ENCODE data around the gene LRRC37A2.
"Not testable (repeated sequence)": the region's sequence is repeated elsewhere in the genome, so short reads cannot be mapped to it uniquely, and the experiment has no call there.

Gene LRRC37A2

GRCh38 chr17:46598344-46598931 lies 86.2 kb downstream of the LRRC37A2 start:
- not testable (repeated sequence) for DNase-seq (ENCODE audit: low read depth)

- not testable (repeated sequence) for DNase-seq (ENCODE audit: low read depth)
Observed at GRCh38 chr17:46600767-46601166, 88.5 kb downstream of the LRRC37A2 start.

DNA sequence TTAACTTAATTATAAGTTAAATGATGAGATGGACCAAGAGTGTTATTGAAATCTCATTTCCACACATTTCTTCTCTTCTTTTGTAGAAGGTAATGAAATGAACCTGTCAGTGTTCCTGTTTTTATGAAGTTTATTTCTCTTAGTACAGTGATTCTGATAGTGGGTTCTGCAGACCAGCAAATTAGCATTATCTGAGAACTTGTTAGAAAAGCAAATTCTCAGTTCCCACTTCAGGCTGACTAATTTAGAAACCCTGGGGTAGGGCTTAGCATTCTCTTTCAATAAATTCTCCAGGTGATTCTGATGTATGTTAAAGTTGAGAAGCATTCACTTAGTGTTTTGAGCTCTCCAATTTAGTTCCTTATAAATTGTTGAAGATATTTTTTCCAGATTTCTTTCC lies 90.9 kb downstream of the LRRC37A2 start:
- not testable (repeated sequence) for DNase-seq (ENCODE audit: low read depth)
